SK-N-SH treated with all-trans-retinoic acid at 6 μM for 48 hours (cell line): ENCODE measurements around the gene IL9.

ENCODE experiments used
- ATAC-seq: fragments of 200-7000 bp; cut with Tn5 transposase; 3 replicates; pipeline ENCODE4 v1.9.1; 2020; ENCODE audit warnings: mild to moderate bottlenecking, moderate library complexity
- ARNTL ChIP-seq: fragments of 450-650 bp; formaldehyde crosslinking; IDR thresholded peaks from 2 replicates; pipeline ENCODE4 v1.5.0; 2020; ENCODE audit warnings: low read depth, mild to moderate bottlenecking, moderate library complexity, borderline replicate concordance
- BACH2 ChIP-seq: fragments of 250-450 bp; sonication (Bioruptor Pico); IDR thresholded peaks from 2 replicates; pipeline ENCODE4 v1.9.0; 2021; ENCODE audit warnings: mild to moderate bottlenecking, borderline replicate concordance
- CSDC2 ChIP-seq: fragments of 250-450 bp; sonication (Bioruptor Pico); IDR thresholded peaks from 2 replicates; pipeline ENCODE4 v1.5.0; 2020; ENCODE audit warnings: mild to moderate bottlenecking, moderate library complexity
- ESRRG ChIP-seq: fragments of 250-450 bp; sonication (Bioruptor Pico); IDR thresholded peaks from 2 replicates; pipeline ENCODE4 v1.6.1; 2021; ENCODE audit warnings: mild to moderate bottlenecking
- GLIS3 ChIP-seq: fragments of 250-450 bp; sonication (Bioruptor Pico); IDR thresholded peaks from 2 replicates; pipeline ENCODE4 v1.5.0; 2020; ENCODE audit warnings: mild to moderate bottlenecking, moderate library complexity
- ISL1 ChIP-seq: fragments of 250-450 bp; sonication (Bioruptor Pico); IDR thresholded peaks from 2 replicates; pipeline ENCODE4 v2.1.2; 2022; ENCODE audit warnings: mild to moderate bottlenecking, moderate library complexity
- OSR1 ChIP-seq: fragments of 250-450 bp; sonication (Bioruptor Pico); IDR thresholded peaks from 2 replicates; pipeline ENCODE4 v1.8.0; 2022; ENCODE audit warnings: moderate library complexity, mild to moderate bottlenecking, inconsistent platforms
- PPARA ChIP-seq: fragments of 250-450 bp; sonication (Bioruptor Pico); IDR thresholded peaks from 2 replicates; pipeline ENCODE4 v1.5.0; 2020; ENCODE audit warnings: mild to moderate bottlenecking, borderline replicate concordance
- RARB ChIP-seq: fragments of 250-450 bp; sonication (Bioruptor Pico); IDR thresholded peaks from 2 replicates; pipeline ENCODE4 v1.8.0; 2021; ENCODE audit warnings: mild to moderate bottlenecking, moderate library complexity
- SNAI2 ChIP-seq: fragments of 250-450 bp; sonication (Bioruptor Pico); IDR thresholded peaks from 2 replicates; pipeline ENCODE4 v1.5.0; 2020; ENCODE audit warnings: mild to moderate bottlenecking, moderate library complexity
- TCF4 ChIP-seq: fragments of 250-450 bp; sonication (Bioruptor Pico); IDR thresholded peaks from 2 replicates; pipeline ENCODE4 v1.8.0; 2021; ENCODE audit warnings: mild to moderate bottlenecking, moderate library complexity, borderline replicate concordance
- ZC3H10 ChIP-seq: fragments of 250-450 bp; sonication (Bioruptor Pico); IDR thresholded peaks from 2 replicates; pipeline ENCODE4 v1.5.1; 2021; ENCODE audit warnings: mild to moderate bottlenecking, moderate library complexity
- ZFP3 ChIP-seq: fragments of 250-450 bp; sonication (Bioruptor Pico); IDR thresholded peaks from 2 replicates; pipeline ENCODE4 v1.5.0; 2020; ENCODE audit warnings: mild to moderate bottlenecking, moderate library complexity
- ZFP30 ChIP-seq: fragments of 450-650 bp; formaldehyde crosslinking; IDR thresholded peaks from 2 replicates; pipeline ENCODE4 v1.5.0; 2022; ENCODE audit warnings: mild to moderate bottlenecking, moderate library complexity
- ZNF8 ChIP-seq: fragments of 450-650 bp; formaldehyde crosslinking; IDR thresholded peaks from 2 replicates; pipeline ENCODE4 v1.5.0; 2020; ENCODE audit warnings: mild to moderate bottlenecking, moderate library complexity
- TF ChIP-seq, protein P1 (sequence below): fragments of 250-450 bp; sonication (Bioruptor Pico); IDR thresholded peaks from 2 replicates; pipeline ENCODE4 v1.5.0; 2020; ENCODE audit warnings: mild to moderate bottlenecking, moderate library complexity
- TF ChIP-seq, protein P2 (sequence below): fragments of 250-450 bp; sonication (Bioruptor Pico); IDR thresholded peaks from 2 replicates; pipeline ENCODE4 v1.8.0; 2020; ENCODE audit warnings: mild to moderate bottlenecking, moderate library complexity, borderline replicate concordance
- TF ChIP-seq, protein P3 (sequence below): fragments of 250-450 bp; sonication (Bioruptor Pico); IDR thresholded peaks from 2 replicates; pipeline ENCODE4 v1.8.0; 2021; ENCODE audit warnings: low read depth, mild to moderate bottlenecking, moderate library complexity, borderline replicate concordance
- TF ChIP-seq, protein P4 (sequence below): fragments of 250-450 bp; sonication (Bioruptor Pico); IDR thresholded peaks from 2 replicates; pipeline ENCODE4 v1.5.1; 2020; ENCODE audit warnings: low read depth, mild to moderate bottlenecking, moderate library complexity
- TF ChIP-seq, protein P5 (sequence below): fragments of 250-450 bp; sonication (Bioruptor Pico); IDR thresholded peaks from 2 replicates; pipeline ENCODE4 v1.5.1; 2021; ENCODE audit warnings: mild to moderate bottlenecking, moderate library complexity

IL9 gene

DNA sequence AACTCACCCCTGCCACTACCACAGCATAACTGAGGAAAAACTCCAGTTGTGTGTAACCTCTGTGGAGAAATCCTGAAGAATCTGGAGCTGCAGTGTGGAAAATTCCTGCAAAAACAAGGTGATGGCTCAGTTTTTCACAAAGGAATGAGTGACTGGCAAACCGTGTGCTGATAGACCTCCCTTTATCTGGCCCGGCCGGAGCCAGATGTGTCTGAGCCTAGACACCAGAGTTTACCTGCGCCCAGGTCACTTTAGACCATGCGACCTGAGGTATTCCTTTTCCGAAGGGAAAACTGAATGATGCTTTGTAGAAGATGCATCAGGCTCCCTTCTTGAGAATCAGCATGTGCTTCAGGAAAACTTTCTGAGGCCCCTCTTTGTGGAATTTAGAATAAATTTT, 45.0 kb downstream of the IL9 start:
- TF ChIP-seq SNAI2 (CRISPR knock-in tag) (no peak), OSR1 (CRISPR knock-in tag) (no peak), CSDC2 (CRISPR knock-in tag) (no peak), BACH2 (CRISPR knock-in tag) (no peak), RARB (CRISPR knock-in tag) (no peak), ARNTL (CRISPR knock-in tag) (no peak), ISL1 (no peak), ESRRG (CRISPR knock-in tag) (no peak), ZNF8 (no peak), ZC3H10 (CRISPR knock-in tag) (no peak), ZFP3 (CRISPR knock-in tag) (no peak), TCF4 (CRISPR knock-in tag) (no peak), ZFP30 (no peak)
- TF ChIP-seq, protein P1, sequence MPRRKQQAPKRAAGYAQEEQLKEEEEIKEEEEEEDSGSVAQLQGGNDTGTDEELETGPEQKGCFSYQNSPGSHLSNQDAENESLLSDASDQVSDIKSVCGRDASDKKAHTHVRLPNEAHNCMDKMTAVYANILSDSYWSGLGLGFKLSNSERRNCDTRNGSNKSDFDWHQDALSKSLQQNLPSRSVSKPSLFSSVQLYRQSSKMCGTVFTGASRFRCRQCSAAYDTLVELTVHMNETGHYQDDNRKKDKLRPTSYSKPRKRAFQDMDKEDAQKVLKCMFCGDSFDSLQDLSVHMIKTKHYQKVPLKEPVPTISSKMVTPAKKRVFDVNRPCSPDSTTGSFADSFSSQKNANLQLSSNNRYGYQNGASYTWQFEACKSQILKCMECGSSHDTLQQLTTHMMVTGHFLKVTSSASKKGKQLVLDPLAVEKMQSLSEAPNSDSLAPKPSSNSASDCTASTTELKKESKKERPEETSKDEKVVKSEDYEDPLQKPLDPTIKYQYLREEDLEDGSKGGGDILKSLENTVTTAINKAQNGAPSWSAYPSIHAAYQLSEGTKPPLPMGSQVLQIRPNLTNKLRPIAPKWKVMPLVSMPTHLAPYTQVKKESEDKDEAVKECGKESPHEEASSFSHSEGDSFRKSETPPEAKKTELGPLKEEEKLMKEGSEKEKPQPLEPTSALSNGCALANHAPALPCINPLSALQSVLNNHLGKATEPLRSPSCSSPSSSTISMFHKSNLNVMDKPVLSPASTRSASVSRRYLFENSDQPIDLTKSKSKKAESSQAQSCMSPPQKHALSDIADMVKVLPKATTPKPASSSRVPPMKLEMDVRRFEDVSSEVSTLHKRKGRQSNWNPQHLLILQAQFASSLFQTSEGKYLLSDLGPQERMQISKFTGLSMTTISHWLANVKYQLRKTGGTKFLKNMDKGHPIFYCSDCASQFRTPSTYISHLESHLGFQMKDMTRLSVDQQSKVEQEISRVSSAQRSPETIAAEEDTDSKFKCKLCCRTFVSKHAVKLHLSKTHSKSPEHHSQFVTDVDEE (CRISPR knock-in tag), result no peak
- TF ChIP-seq, protein P2, sequence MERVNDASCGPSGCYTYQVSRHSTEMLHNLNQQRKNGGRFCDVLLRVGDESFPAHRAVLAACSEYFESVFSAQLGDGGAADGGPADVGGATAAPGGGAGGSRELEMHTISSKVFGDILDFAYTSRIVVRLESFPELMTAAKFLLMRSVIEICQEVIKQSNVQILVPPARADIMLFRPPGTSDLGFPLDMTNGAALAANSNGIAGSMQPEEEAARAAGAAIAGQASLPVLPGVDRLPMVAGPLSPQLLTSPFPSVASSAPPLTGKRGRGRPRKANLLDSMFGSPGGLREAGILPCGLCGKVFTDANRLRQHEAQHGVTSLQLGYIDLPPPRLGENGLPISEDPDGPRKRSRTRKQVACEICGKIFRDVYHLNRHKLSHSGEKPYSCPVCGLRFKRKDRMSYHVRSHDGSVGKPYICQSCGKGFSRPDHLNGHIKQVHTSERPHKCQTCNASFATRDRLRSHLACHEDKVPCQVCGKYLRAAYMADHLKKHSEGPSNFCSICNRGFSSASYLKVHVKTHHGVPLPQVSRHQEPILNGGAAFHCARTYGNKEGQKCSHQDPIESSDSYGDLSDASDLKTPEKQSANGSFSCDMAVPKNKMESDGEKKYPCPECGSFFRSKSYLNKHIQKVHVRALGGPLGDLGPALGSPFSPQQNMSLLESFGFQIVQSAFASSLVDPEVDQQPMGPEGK (CRISPR knock-in tag), result no peak
- TF ChIP-seq, protein P3, sequence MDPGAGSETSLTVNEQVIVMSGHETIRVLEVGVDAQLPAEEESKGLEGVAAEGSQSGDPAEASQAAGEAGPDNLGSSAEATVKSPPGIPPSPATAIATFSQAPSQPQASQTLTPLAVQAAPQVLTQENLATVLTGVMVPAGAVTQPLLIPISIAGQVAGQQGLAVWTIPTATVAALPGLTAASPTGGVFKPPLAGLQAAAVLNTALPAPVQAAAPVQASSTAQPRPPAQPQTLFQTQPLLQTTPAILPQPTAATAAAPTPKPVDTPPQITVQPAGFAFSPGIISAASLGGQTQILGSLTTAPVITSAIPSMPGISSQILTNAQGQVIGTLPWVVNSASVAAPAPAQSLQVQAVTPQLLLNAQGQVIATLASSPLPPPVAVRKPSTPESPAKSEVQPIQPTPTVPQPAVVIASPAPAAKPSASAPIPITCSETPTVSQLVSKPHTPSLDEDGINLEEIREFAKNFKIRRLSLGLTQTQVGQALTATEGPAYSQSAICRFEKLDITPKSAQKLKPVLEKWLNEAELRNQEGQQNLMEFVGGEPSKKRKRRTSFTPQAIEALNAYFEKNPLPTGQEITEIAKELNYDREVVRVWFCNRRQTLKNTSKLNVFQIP (CRISPR knock-in tag), result no peak
- TF ChIP-seq, protein P4, sequence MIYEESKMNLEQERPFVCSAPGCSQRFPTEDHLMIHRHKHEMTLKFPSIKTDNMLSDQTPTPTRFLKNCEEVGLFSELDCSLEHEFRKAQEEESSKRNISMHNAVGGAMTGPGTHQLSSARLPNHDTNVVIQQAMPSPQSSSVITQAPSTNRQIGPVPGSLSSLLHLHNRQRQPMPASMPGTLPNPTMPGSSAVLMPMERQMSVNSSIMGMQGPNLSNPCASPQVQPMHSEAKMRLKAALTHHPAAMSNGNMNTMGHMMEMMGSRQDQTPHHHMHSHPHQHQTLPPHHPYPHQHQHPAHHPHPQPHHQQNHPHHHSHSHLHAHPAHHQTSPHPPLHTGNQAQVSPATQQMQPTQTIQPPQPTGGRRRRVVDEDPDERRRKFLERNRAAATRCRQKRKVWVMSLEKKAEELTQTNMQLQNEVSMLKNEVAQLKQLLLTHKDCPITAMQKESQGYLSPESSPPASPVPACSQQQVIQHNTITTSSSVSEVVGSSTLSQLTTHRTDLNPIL (CRISPR knock-in tag), result no peak
- no peak for ATAC-seq

DNA sequence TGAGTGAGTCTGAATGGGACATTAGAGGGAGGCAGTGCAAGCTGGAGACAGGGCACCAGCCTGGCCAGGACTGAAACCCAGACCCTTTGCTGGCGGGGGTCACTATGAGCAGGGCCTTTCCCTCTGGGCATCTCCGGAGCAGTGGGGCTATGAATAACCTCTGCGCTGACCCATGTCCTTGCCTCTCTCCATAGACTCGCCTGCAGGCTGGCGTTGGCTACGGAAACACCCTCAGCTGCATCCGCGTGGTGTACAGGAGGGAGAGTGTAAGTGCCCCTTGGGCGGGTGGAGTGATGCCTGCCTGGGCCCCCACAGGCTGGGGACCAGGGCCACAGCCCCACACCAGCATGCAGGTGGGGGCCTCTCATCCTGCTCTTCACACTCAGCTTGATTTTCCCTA, 45.4 kb downstream of the IL9 start:
- TF ChIP-seq TCF4 (CRISPR knock-in tag) (no peak), ZFP3 (CRISPR knock-in tag) (no peak), PPARA (CRISPR knock-in tag) (no peak), ZC3H10 (CRISPR knock-in tag) (no peak), GLIS3 (CRISPR knock-in tag) (no peak), CSDC2 (CRISPR knock-in tag) (no peak)
- TF ChIP-seq, protein P2 (CRISPR knock-in tag), result no peak
- TF ChIP-seq, protein P3 (CRISPR knock-in tag), result no peak
- TF ChIP-seq, protein P1 (CRISPR knock-in tag), result no peak
- TF ChIP-seq, protein P5, sequence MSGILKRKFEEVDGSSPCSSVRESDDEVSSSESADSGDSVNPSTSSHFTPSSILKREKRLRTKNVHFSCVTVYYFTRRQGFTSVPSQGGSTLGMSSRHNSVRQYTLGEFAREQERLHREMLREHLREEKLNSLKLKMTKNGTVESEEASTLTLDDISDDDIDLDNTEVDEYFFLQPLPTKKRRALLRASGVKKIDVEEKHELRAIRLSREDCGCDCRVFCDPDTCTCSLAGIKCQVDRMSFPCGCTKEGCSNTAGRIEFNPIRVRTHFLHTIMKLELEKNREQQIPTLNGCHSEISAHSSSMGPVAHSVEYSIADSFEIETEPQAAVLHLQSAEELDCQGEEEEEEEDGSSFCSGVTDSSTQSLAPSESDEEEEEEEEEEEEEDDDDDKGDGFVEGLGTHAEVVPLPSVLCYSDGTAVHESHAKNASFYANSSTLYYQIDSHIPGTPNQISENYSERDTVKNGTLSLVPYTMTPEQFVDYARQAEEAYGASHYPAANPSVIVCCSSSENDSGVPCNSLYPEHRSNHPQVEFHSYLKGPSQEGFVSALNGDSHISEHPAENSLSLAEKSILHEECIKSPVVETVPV (CRISPR knock-in tag), result no peak
- ATAC-seq, result no peak
